Naive thymus-derived CD4-positive, alpha-beta T cell (primary cell): ENCODE data around the gene EIF2B1. TPM values are rescaled to one million over a fixed set of nuclear protein-coding genes. Genes with fewer than 3 reads are reported as not detected.

Experiments
- ATAC-seq: fragments of 150-1000 bp; cut with Tn5 transposase; 2 replicates; pipeline ENCODE4 v1.10.0; 2021; ENCODE audit warnings: mild to moderate bottlenecking, moderate library complexity
- CTCF ChIA-PET: fragments of 350-600 bp; sonication (Branson Sonifier 250); formaldehyde crosslinking; loops from one replicate; lab custom pipeline; 2021; ENCODE audit warnings: antibody characterized with exemption; lab: Charles Lee
- POLR2A ChIA-PET: fragments of 350-600 bp; sonication (Branson Sonifier 250); formaldehyde crosslinking; loops from one replicate; lab custom pipeline; 2021; ENCODE audit warnings: antibody characterized with exemption, inconsistent platforms; lab: Charles Lee
- DNase-seq, 9 donors: peaks; one replicate each; pipeline versions ENCODE4 v3.0.0 to v3.0.0-alpha.2; 2020 to 2022; ENCODE audit warnings: mixed read lengths in 1 of 9
- H3K27ac ChIP-seq: one replicate; pipeline ENCODE4 v1.7.0; 2013; ENCODE audit warnings: mild to moderate bottlenecking, low read depth, low read length, moderate library complexity
- H3K27me3 ChIP-seq, 2 donors: one replicate each; pipeline ENCODE4 v1.7.0; 2013; ENCODE audit warnings: low read length in 2 of 2, mild to moderate bottlenecking in 2 of 2, moderate library complexity in 2 of 2; ENCODE audit not compliant: control insufficient read depth in 2 of 2, insufficient read depth in 2 of 2
- H3K36me3 ChIP-seq, 3 experiments: 1 replicate in 2 of 3; 2 replicates in 1 of 3; pipeline ENCODE4 v1.7.0; 2013; ENCODE audit warnings: low read length in 3 of 3, mild to moderate bottlenecking in 3 of 3, moderate library complexity in 1 of 3; ENCODE audit not compliant: insufficient read depth in 3 of 3, control insufficient read depth in 2 of 3
- H3K4me1 ChIP-seq, 2 donors: one replicate each; pipeline ENCODE4 v1.7.0; 2013; ENCODE audit warnings: low read length in 2 of 2, mild to moderate bottlenecking in 2 of 2, moderate library complexity in 1 of 2; ENCODE audit not compliant: control insufficient read depth in 2 of 2, insufficient read depth in 2 of 2
- H3K4me3 ChIP-seq: 2 replicates; pipeline ENCODE4 v1.7.0; 2013; ENCODE audit warnings: mild to moderate bottlenecking, low read length
- H3K9me3 ChIP-seq, 3 experiments: 1 replicate in 2 of 3; 2 replicates in 1 of 3; pipeline ENCODE4 v1.7.0; 2013; ENCODE audit warnings: low read length in 3 of 3; ENCODE audit not compliant: control insufficient read depth in 2 of 3
- H3K27ac Mint-ChIP-seq, 9 donors: one replicate each; pipeline ENCODE4 v1.8.0; 2020 to 2022; ENCODE audit warnings: mixed read lengths in 9 of 9, mild to moderate bottlenecking in 8 of 9, moderate library complexity in 5 of 9, inconsistent platforms in 2 of 9
- H3K27me3 Mint-ChIP-seq, 5 donors: one replicate each; pipeline ENCODE4 v1.8.0; 2021 to 2022; ENCODE audit warnings: mixed read lengths in 5 of 5, mild to moderate bottlenecking in 1 of 5
- H3K36me3 Mint-ChIP-seq, 5 donors: one replicate each; pipeline ENCODE4 v1.8.0; 2020 to 2022; ENCODE audit warnings: mixed read lengths in 5 of 5, mild to moderate bottlenecking in 3 of 5, inconsistent platforms in 1 of 5
- H3K4me1 Mint-ChIP-seq, 7 donors: one replicate each; pipeline ENCODE4 v1.8.0; 2020 to 2022; ENCODE audit warnings: mixed read lengths in 7 of 7, mild to moderate bottlenecking in 3 of 7, inconsistent platforms in 1 of 7
- H3K4me3 Mint-ChIP-seq, 10 donors: one replicate each; pipeline ENCODE4 v1.8.0; 2020 to 2022; ENCODE audit warnings: mild to moderate bottlenecking in 10 of 10, mixed read lengths in 10 of 10, moderate library complexity in 6 of 10, inconsistent platforms in 2 of 10
- H3K9me3 Mint-ChIP-seq, 11 donors: one replicate each; pipeline ENCODE4 v1.8.0; 2020 to 2022; ENCODE audit warnings: mixed read lengths in 11 of 11, mild to moderate bottlenecking in 4 of 11, inconsistent platforms in 1 of 11, moderate library complexity in 1 of 11
- intact Hi-C, 2 donors: fragments of 100-400 bp; cut with micrococcal nuclease; formaldehyde crosslinking; loops; one replicate each; pipeline ENCODE4 v1.15.1; 2023
- polyA plus RNA-seq, 2 donors: library from polyadenylated mRNA; unstranded; fragments of 300-500 nt; fragmentation: Illumina TruSeq; gene quantifications; one replicate each; pipeline ENCODE4 v1.2.3, GENCODE V29; 2021
- total RNA-seq, 6 experiments: library from RNA in 5 of 6; stranded (reverse) in 5 of 6; gene quantifications; 1 replicate in 5 of 6; 2 replicates in 1 of 6; pipeline ENCODE4 v1.2.3 and lab custom pipeline; 2021 to 2026

Gene EIF2B1
- total and polyA plus RNA-seq, 7 experiments from 2014 or later: 44.0 to 74.3 (median 55.0) TPM

GRCh38 chr12:123670882-123671728 is 37.6 kb upstream of the EIF2B1 start, which contains the start of gene TCTN2:
Gene TCTN2, plus strand, starts transcription at chr12:123671113. Its CDS starts 128 bp downstream, at chr12:123671241.
- intact Hi-C loops: loop anchor here (1.0 to 5.0 kb wide), 5 partner anchors 38 to 694 kb away; partner anchors contain the start of genes ATP6V0A2 (in 2 of the 2), EIF2B1 (in 2 of the 2), GTF2H3 (in 2 of the 2) and CCDC92 (in 1 of the 2)

GRCh38 chr12:123667771-123668170 is 34.3 kb upstream of the EIF2B1 start:
- intact Hi-C loops: no loop called here
- Mint-ChIP-seq H3K4me3 (no peak overlapping the region), H3K27me3 (no peaks in the 10 kb centered on the region), H3K4me1 (peaks cover 3 to 16% (median 11%) of the 10 kb centered on the region in 7 donors), H3K9me3 (no peaks in the 10 kb centered on the region), H3K36me3 (peaks cover 0 to 7% (median 3%) of the 10 kb centered on the region in 5 donors), H3K27ac (no peak overlapping the region)
- H3K9me3 ChIP-seq: no peaks in the 10 kb centered on the region
- DNase-seq (no peak), ATAC-seq (no peak)
- H3K4me3 ChIP-seq: no peak overlapping the region
- no peak overlapping the region for H3K27ac ChIP-seq
- peaks cover 3 to 10% of the 10 kb centered on the region in 2 donors for H3K4me1 ChIP-seq
- no peaks in the 10 kb centered on the region for H3K27me3 ChIP-seq
- H3K36me3 ChIP-seq: peaks cover 0 to 4% (median 0%) of the 10 kb centered on the region in 3 experiments
- ChIA-PET CTCF (no interaction called here), POLR2A (no interaction called here)

More at GRCh38 chr12:123670882-123671728, 37.6 kb upstream of the EIF2B1 start, which contains the start of gene TCTN2:
- peak within 1 kb of the TSS; percentile 75 for H3K4me3 ChIP-seq
- H3K9me3 ChIP-seq: no peaks in the 10 kb centered on the region
- ATAC-seq: peak; percentile 100
- peak within 1 kb of the TSS; percentile 69 for H3K27ac ChIP-seq
- ChIA-PET POLR2A (interaction anchor here (1.0 to 1.2 kb wide), 2 partner anchors 38 to 41 kb away, joined by 3 read pairs; partner anchors contain the start of gene ATP6V0A2), CTCF (interaction anchor here (0.6 kb wide), 1 partner anchor 14 kb away, joined by 3 read pairs; no protein-coding TSS in a partner anchor)
- no peaks in the 10 kb centered on the region for H3K9me3 Mint-ChIP-seq
- peaks cover 5 to 19% (median 11%) of the 10 kb centered on the region in 7 donors for H3K4me1 Mint-ChIP-seq
- peaks cover 0 to 15% (median 4%) of the 10 kb centered on the region in 5 donors for H3K36me3 Mint-ChIP-seq
- H3K4me1 ChIP-seq: peaks cover 3 to 10% of the 10 kb centered on the region in 2 donors
- no peaks in the 10 kb centered on the region for H3K27me3 Mint-ChIP-seq
- H3K36me3 ChIP-seq: peaks cover 0 to 17% (median 0%) of the 10 kb centered on the region in 3 experiments
- H3K27ac Mint-ChIP-seq: peak within 1 kb of the TSS; percentile 31 to 86 (median 68)
- H3K4me3 Mint-ChIP-seq: peak within 1 kb of the TSS; percentile 75 to 92 (median 86)
- H3K27me3 ChIP-seq: no peaks in the 10 kb centered on the region
- DNase-seq: peak; percentile 81 to 93 (median 91)

GRCh38 chr12:123659996-123660727 is 26.7 kb upstream of the EIF2B1 start:
- H3K27me3 ChIP-seq: no peaks in the 10 kb centered on the region
- DNase-seq: no peak
- intact Hi-C loops: no loop called here
- ChIA-PET POLR2A (no interaction called here), CTCF (no interaction called here)
- peaks cover 11 to 33% (median 18%) of the 10 kb centered on the region in 5 donors for H3K36me3 Mint-ChIP-seq
- H3K27ac Mint-ChIP-seq: peak overlapping the region in 3 of 9 donors; percentile 23 to 71 (median 43)
- no peak overlapping the region for H3K27ac ChIP-seq
- peaks cover 0 to 33% (median 4%) of the 10 kb centered on the region in 3 experiments for H3K36me3 ChIP-seq
- no peaks in the 10 kb centered on the region for H3K27me3 Mint-ChIP-seq
- ATAC-seq: no peak
- H3K9me3 Mint-ChIP-seq: no peaks in the 10 kb centered on the region
- peaks cover 0 to 18% (median 0%) of the 10 kb centered on the region in 7 donors for H3K4me1 Mint-ChIP-seq
- H3K4me3 ChIP-seq: no peak overlapping the region
- no peaks in the 10 kb centered on the region for H3K4me1 ChIP-seq
- peak overlapping the region in 1 of 10 donors; percentile 21 for H3K4me3 Mint-ChIP-seq
- H3K9me3 ChIP-seq: no peaks in the 10 kb centered on the region

- Mint-ChIP-seq H3K36me3 (peaks cover 11 to 43% (median 16%) of the 10 kb centered on the region in 5 donors), H3K27ac (peak overlapping the region in 4 of 9 donors; percentile 10 to 65 (median 44)), H3K4me3 (no peak overlapping the region), H3K9me3 (no peaks in the 10 kb centered on the region), H3K27me3 (no peaks in the 10 kb centered on the region), H3K4me1 (peaks cover 0 to 18% (median 0%) of the 10 kb centered on the region in 7 donors)
- POLR2A ChIA-PET: no interaction called here
- Histone ChIP-seq H3K36me3 (peaks cover 0 to 39% (median 7%) of the 10 kb centered on the region in 3 experiments), H3K4me3 (no peak overlapping the region), H3K27ac (no peak overlapping the region), H3K27me3 (no peaks in the 10 kb centered on the region), H3K4me1 (no peaks in the 10 kb centered on the region), H3K9me3 (no peaks in the 10 kb centered on the region)
- CTCF ChIA-PET: interaction anchor here (0.6 kb wide), 1 partner anchor 74 kb away, joined by 5 read pairs; no protein-coding TSS in a partner anchor
- DNase-seq (no peak), ATAC-seq (no peak)
- intact Hi-C loops: no loop called here
Measured at GRCh38 chr12:123657211-123657610, 23.7 kb upstream of the EIF2B1 start.

- H3K27ac ChIP-seq: no peak overlapping the region
- H3K4me3 ChIP-seq: no peak overlapping the region
- H3K9me3 Mint-ChIP-seq: no peaks in the 10 kb centered on the region
- peak overlapping the region in 1 of 9 donors; percentile 37 for H3K27ac Mint-ChIP-seq
- ChIA-PET CTCF (interaction anchor here (0.6 kb wide), 2 partner anchors 74 to 807 kb away, joined by 3 to 5 read pairs; no protein-coding TSS in a partner anchor), POLR2A (no interaction called here)
- H3K4me1 ChIP-seq: no peaks in the 10 kb centered on the region
- no peaks in the 10 kb centered on the region for H3K27me3 Mint-ChIP-seq
- no peaks in the 10 kb centered on the region for H3K27me3 ChIP-seq
- ATAC-seq: no peak
- no peak overlapping the region for H3K4me3 Mint-ChIP-seq
- intact Hi-C loops: no loop called here
- H3K36me3 Mint-ChIP-seq: peaks cover 16 to 48% (median 20%) of the 10 kb centered on the region in 5 donors
- DNase-seq: no peak
- H3K9me3 ChIP-seq: no peaks in the 10 kb centered on the region
- peaks cover 0 to 18% (median 0%) of the 10 kb centered on the region in 7 donors for H3K4me1 Mint-ChIP-seq
- peaks cover 3 to 47% (median 11%) of the 10 kb centered on the region in 3 experiments for H3K36me3 ChIP-seq
Measured at GRCh38 chr12:123656392-123656791, 22.9 kb upstream of the EIF2B1 start.

- H3K9me3 Mint-ChIP-seq: no peaks in the 10 kb centered on the region
- H3K9me3 ChIP-seq: no peaks in the 10 kb centered on the region
- POLR2A ChIA-PET: no interaction called here
- H3K4me1 ChIP-seq: no peaks in the 10 kb centered on the region
- peaks cover 0 to 15% (median 0%) of the 10 kb centered on the region in 7 donors for H3K4me1 Mint-ChIP-seq
- no peak overlapping the region for H3K27ac Mint-ChIP-seq
- no peak for ATAC-seq
- no peak overlapping the region for H3K27ac ChIP-seq
- no peak overlapping the region for H3K4me3 ChIP-seq
- DNase-seq: no peak
- H3K36me3 Mint-ChIP-seq: peaks cover 16 to 49% (median 24%) of the 10 kb centered on the region in 5 donors
- no peaks in the 10 kb centered on the region for H3K27me3 Mint-ChIP-seq
- H3K4me3 Mint-ChIP-seq: no peak overlapping the region
- intact Hi-C loops: no loop called here
- CTCF ChIA-PET: interaction anchor here (0.6 kb wide), 1 partner anchor 806 kb away, joined by 3 read pairs; no protein-coding TSS in a partner anchor
- no peaks in the 10 kb centered on the region for H3K27me3 ChIP-seq
- H3K36me3 ChIP-seq: peaks cover 3 to 55% (median 11%) of the 10 kb centered on the region in 3 experiments
Measured at GRCh38 chr12:123655420-123655819, 21.9 kb upstream of the EIF2B1 start.
